NCI-H128 (cell line): ENCODE data around the gene MAGI3.
A peak's percentile ranks its signal among the peaks of the same experiment; 100 is the strongest.
"Not testable (repeated sequence)": the region's sequence is repeated elsewhere in the genome, so short reads cannot be mapped to it uniquely, and the experiment has no call there.

Experiments used
- DNase-seq: peaks from one replicate; lab custom pipeline; 2025; ENCODE audit not compliant: unreplicated experiment; lab: John Stamatoyannopoulos, UW

The MAGI3 gene

GRCh38 chr1:113575744-113576260 lies 185.5 kb downstream of the MAGI3 start:
- DNase-seq: not testable (repeated sequence)

DNA sequence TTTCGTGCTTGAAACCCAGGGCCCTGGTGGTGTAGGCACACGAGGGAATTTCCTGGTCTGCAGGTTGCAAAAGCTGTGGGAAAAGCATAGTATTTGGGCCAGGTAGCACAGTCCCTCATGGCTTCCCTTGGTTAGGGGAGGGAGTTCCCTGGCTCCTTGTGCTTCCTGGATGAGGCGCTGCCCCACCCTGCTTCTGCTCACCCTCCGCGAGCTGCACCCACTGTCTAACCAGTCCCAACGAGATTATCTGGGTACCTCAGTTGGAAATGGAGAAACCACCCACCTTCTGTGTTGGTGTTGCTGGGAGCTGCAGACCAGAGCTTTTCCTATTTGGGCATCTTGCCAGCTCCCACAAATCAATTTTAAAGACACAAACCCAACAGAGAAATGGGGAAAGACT lies 186.0 kb downstream of the MAGI3 start:
- DNase-seq: no peak

DNA sequence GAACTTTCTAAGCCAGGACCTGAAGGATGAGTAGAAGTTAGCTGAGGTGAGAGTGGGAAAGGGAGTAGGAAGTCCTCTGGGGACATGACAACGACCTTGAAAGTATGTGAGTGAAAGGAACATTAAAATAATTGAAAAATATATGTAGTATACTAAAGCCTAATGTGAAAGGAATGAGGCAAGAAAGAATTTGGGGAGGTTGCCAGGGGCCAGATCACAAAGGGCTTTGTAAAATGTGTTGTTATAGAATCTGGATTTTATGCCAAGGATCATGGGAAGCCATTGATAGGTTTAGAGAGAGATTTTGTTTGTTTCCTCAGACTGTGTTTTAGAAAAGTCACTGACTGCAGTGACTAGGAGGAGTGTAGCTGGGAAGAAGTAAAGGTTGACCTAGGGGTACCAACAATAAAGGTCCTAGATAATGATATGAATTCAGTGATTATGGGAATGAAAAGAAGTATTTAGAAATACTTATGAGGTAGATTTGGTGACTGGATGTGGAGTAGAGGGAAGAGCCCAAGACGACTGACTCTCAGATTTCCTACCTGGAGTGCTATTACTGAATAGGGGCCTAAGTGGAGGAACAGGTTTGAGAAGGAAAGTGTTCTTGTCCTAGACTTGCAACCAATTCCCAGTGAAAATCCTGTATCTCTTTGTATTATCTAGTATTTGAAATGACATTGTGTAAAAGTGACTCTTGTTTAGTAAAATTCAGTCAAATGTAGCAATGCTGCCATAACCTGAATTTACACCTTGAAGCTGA lies 189.1 kb downstream of the MAGI3 start:
- DNase-seq: no peak

- no peak for DNase-seq
These were observed 191.0 kb downstream of the MAGI3 start for GRCh38 chr1:113581323-113581722.

GRCh38 chr1:113582084-113582483 lies 191.8 kb downstream of the MAGI3 start:
- no peak for DNase-seq

GRCh38 chr1:113587475-113587874 lies 197.2 kb downstream of the MAGI3 start:
- no peak for DNase-seq

DNA sequence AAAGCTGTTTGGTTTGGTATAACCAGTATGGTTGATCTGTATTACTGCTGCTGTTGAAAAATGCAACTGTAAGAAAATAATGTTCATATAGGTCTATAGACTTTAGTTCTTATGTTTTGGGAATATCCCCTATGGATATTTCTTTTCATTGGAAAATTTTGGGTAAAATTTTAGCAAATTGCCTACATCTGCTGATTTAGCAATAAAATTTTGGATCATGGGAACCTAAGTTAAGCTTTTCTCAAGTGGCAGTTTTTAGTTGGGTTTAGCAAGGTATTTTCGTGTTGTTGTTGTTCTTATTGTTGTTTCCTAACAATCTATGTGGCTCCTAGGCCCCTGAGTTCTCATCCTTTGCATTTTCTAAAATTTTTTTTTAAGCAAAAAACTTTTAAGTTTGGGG lies 201.9 kb downstream of the MAGI3 start:
- no peak for DNase-seq

DNA sequence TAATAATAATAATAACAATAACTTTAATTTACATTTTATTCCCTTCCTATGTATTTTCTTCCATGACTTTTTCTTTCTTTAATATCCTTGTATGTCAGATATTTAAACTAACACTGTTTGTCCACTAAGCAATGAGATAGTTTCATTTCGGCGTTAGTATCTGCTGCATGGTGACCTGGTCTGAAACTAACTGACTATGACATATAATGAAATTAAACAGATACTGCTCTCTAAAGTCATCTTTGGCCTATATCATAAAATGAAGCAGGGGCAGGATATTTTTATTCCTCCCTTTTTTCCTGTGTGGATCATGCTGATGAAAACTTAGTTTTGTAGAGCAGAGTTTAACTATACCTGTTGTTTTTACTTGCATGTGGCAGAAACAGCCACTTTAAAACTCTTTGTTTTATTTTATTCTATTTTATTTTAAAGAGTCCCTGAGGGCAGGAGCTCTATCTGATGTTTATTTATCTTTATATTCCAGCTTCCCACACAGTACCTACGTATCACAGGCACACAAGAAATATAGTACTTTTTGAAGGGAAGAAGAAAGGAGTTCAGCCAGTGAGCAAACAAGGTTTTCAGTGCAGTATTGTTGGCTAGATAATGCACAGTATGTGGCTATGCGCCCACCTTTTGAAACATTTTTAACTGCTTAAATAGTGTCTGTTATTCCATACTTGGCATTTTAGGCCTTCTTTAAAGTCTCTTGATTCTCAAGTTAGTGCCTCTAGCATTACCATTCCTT lies 203.4 kb downstream of the MAGI3 start:
- no peak for DNase-seq

GRCh38 chr1:113604466-113604865 lies 214.2 kb downstream of the MAGI3 start:
- not testable (repeated sequence) for DNase-seq

DNA sequence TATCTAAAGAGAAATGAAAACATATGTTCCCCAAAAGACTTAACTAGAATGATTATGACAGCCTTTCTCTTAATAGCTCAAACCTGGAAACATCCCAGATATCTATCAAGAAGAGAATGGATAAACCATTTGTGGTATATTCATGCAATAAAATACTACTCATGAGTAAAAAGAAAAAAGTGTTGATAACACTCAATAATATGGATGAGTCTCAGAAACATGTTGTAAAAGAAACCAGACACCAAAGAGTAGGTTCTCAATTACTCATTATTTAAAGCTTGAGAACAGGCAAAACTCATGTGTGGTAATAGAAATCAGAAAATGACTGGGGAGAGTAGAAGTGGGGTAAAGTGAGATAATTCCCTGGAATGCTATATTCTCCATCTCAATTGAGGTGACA lies 214.8 kb downstream of the MAGI3 start:
- DNase-seq: peak; percentile 36

GRCh38 chr1:113608399-113608798 lies 218.1 kb downstream of the MAGI3 start:
- no peak for DNase-seq

DNA sequence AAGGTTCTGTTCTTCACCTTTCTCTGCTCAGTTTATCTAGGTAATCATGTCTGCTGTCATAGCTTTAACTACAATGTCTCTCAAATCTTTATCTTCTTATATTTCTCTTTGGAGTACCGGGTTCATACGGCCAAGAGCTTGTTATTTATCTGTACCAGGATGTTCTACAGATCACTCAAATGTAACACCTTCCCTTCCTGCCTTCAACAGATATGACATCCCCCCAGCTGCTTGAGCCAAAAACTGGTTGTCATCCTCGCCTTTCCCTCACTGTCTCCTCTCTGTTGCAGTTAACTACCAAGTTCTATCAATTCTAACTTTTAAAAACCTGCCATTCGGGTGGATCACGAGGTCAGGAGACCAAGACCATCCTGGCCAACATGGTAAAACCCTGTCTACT lies 220.1 kb downstream of the MAGI3 start:
- DNase-seq: no peak

- DNase-seq: no peak
These were observed 225.1 kb downstream of the MAGI3 start for GRCh38 chr1:113615425-113615824.

GRCh38 chr1:113616156-113616555 lies 225.8 kb downstream of the MAGI3 start:
- DNase-seq: no peak

- no peak for DNase-seq
These were observed 227.3 kb downstream of the MAGI3 start for GRCh38 chr1:113617438-113618141.

DNA sequence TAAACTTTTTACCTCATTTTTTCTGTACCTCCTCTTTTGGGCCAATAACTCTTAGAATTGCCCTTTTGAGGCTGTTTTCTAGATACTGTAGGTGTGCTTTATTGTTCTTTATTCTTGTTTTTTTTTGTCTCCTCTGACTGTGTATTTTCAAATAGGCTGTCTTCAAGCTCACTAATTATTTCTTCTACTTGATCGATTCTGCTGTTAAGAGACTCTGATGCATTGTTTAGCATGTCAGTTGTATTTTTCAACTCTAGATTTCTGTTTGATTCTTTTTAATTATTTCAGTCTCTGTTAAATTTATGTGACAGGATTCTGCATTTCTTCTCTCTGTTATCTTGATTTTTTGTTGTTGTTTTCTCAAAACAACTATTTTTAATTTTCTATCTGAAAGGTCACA lies 238.7 kb downstream of the MAGI3 start:
- DNase-seq: no peak

DNA sequence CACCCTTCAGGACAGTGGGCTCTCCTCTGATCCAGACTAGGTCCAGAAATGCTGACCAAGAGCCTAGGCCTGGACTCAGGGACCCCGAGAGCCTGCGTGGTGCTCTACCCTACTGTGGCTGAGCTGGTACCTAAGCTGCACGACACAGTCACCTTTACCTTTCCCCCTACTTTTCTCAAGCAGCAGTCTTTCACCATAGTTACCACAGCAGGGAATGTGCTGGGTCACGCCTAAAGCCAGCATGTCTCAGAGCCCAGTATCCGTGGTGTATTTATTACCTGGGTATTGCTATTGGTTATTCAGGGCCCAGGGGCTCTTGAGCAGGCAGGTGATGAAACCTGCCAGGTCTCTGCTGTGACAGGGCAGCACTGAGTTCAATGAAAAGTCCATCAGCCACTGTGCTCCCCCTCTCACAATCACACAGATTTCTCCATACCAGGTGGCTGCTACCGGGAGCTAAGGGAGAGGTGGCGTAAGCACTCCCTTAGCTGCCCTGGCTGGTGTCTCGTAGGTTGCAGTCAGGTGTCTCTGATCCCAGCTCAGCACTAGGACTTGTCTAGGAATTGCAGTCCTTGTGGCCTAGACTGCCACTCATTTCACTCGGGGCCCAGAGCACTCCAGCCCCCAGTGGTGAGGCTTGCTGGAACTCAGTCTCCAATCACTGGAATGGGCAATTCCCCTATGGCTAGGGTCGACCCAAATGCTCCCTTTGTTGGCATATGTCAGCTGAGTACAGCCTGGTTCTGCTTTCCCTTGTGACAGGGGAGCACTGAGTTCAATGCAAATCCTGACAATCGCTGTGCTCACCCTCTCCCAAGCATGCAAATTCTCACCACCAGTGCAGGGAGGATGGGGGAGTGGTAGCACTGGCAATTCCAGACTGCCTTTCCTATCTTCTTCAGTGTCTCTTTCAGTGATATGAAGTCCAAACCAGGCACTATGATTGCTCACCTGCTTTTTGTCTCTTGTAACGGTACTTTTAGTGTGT lies 240.3 kb downstream of the MAGI3 start:
- DNase-seq: no peak

DNA sequence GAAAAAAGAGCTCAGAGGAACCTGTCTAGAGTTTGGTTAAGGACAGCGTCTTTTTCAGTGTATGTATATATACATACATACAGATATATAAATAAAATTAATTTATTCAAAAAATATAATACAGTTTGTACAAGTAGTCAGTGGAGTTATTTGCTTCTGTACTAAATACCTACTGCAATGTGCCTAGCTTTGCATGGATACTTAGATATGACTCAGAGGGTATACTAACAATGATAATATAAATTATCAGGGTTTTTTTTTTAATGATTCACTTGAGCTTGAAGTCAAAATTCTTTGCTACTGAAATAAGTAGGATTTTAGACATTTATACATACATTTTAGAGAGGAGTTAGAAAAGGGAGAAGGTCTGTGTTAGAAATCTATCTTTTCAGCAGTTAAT lies 251.1 kb downstream of the MAGI3 start:
- DNase-seq: no peak

- no peak for DNase-seq
These were observed 256.8 kb downstream of the MAGI3 start for GRCh38 chr1:113647164-113647563.

- no peak for DNase-seq
These were observed 258.2 kb downstream of the MAGI3 start for GRCh38 chr1:113648478-113648877.
